ENCODE data around the gene PRKCA.

- TF ChIP-seq CTCF (IDR thresholded peaks at IDR 0.05; ENCODE audit: low read depth, low read length, missing input control) (no peak), TAF1 (conservative IDR thresholded peaks at IDR 0.05) (no peak)
These were observed 504.8 kb downstream of the PRKCA start for GRCh38 chr17:66807182-66807581.

Measured in liver (tissue), 3 donors.